ENCODE measurements around the gene FSD1.
A peak's percentile ranks its signal among the peaks of the same experiment; 100 is the strongest.

Gene FSD1

DNA sequence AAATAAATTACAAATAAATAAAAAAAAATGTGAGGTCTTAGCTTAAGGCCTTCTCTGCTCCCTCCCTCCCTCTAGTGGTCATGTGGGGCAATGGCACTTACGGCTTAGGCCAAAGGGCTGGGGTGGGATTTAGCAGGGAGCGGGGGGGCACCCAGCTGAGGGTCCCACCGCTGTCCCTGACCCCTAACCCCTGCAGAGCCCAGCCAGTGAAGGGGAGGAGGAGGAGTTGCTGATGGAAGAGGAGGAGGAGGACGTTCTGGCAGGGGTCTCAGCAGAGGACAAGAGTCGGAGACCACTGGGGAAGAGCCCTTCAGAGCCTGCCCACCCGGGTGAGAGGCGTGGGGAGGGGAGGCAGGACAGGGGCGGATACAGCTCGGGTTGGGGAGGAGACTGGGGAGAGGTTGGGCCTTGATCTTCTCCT is 48.3 kb downstream of the FSD1 start:
- peak; percentile 79 for DNase-seq (ENCODE audit: low spot score)
- TF ChIP-seq, protein P1, sequence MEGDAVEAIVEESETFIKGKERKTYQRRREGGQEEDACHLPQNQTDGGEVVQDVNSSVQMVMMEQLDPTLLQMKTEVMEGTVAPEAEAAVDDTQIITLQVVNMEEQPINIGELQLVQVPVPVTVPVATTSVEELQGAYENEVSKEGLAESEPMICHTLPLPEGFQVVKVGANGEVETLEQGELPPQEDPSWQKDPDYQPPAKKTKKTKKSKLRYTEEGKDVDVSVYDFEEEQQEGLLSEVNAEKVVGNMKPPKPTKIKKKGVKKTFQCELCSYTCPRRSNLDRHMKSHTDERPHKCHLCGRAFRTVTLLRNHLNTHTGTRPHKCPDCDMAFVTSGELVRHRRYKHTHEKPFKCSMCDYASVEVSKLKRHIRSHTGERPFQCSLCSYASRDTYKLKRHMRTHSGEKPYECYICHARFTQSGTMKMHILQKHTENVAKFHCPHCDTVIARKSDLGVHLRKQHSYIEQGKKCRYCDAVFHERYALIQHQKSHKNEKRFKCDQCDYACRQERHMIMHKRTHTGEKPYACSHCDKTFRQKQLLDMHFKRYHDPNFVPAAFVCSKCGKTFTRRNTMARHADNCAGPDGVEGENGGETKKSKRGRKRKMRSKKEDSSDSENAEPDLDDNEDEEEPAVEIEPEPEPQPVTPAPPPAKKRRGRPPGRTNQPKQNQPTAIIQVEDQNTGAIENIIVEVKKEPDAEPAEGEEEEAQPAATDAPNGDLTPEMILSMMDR (IDR thresholded peaks at IDR 0.05; ENCODE audit: extremely low read depth, insufficient read depth, missing control alignments), result peak; percentile 87
- in situ Hi-C loops (cut with MboI; ENCODE audit: low pct_unique_long_range_greater_than_20kb, low sequenced_read_pairs, unreplicated experiment), result loop anchor here (10.0 kb wide), 1 partner anchor 78 kb away; the partner anchor contains the start of gene SHD

DNA sequence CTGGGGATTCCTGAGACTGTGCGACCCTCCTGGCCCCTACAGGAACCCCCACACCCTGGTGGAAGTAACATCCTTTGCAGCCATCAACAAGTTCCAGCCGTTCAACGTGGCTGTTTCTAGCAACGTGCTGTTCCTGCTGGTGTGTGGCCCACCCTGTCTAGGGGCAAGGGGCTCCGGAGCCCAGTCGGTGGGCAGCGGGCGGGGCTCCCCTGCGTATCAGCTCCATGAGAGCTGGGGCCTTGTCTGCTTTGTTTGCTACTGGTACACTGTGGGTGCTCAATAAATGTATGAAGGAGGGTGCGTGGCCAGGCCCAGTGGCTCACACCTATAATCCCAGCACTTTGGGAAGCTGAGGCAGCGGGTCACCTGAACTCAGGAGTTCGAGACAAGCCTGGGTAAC is 49.9 kb downstream of the FSD1 start:
- no peak for DNase-seq (ENCODE audit: low spot score)
- TF ChIP-seq, protein P1 (IDR thresholded peaks at IDR 0.05; ENCODE audit: extremely low read depth, insufficient read depth, missing control alignments), result no peak
- in situ Hi-C loops (cut with MboI; ENCODE audit: low pct_unique_long_range_greater_than_20kb, low sequenced_read_pairs, unreplicated experiment), result loop anchor here (10.0 kb wide), 1 partner anchor 79 kb away; the partner anchor contains the start of gene SHD

DNA sequence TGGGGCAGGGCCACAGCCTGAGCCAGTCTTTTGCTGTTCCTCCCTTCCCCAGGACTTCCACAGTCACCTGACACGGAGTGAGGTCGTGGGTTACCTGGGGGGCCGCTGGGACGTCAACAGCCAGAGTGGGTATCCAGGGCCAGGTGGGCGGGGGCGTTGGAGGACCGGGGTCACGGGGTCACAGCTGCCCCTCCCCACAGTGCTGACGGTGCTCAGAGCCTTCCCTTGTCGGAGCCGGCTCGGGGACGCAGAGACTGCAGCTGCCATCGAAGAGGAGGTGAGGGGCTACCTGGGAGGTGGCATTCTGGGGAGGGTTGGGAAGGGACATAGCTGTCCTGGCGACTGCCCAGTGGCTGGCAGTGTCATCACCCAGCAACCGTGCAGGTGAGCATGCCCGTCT is 50.5 kb downstream of the FSD1 start:
- in situ Hi-C loops (cut with MboI; ENCODE audit: low pct_unique_long_range_greater_than_20kb, low sequenced_read_pairs, unreplicated experiment), result loop anchor here (10.0 kb wide), 1 partner anchor 80 kb away; the partner anchor contains the start of gene SHD
- DNase-seq (ENCODE audit: low spot score), result no peak
- TF ChIP-seq, protein P1 (IDR thresholded peaks at IDR 0.05; ENCODE audit: extremely low read depth, insufficient read depth, missing control alignments), result no peak

DNA sequence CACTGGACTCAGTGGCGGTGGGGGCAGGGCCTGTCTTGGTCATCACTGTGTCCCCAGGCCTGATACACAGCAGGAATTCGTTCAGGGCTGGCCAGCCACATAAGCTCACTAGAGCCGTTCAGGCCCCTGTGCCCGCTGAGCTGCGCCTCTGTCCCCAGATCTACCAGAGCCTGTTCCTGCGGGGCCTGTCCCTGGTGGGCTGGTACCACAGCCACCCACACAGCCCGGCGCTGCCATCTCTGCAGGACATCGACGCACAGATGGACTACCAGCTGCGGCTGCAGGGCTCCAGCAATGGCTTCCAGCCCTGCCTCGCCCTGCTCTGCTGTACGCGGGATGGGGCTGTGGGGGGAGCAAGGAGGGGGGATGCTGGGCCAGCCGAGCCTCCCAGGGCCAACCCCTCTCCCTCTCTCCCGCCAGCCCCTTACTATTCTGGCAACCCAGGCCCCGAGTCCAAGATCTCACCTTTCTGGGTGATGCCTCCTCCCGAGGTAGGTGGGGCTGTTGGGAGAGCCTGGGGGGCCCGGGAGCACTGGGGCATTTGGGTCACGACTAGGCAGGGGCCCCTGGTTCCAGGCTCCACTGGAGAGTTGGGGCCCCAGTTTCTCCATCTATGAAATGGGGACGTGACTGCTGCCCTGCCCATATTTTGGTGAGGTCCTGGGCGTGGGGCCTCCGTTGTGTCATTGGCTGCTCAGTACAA is 52.8 kb downstream of the FSD1 start:
- no peak for DNase-seq (ENCODE audit: low spot score)
- in situ Hi-C loops (cut with MboI; ENCODE audit: low pct_unique_long_range_greater_than_20kb, low sequenced_read_pairs, unreplicated experiment), result loop anchor here (10.0 kb wide), 1 partner anchor 82 kb away; the partner anchor contains the start of gene SHD
- TF ChIP-seq, protein P1 (IDR thresholded peaks at IDR 0.05; ENCODE audit: extremely low read depth, insufficient read depth, missing control alignments), result no peak

DNA sequence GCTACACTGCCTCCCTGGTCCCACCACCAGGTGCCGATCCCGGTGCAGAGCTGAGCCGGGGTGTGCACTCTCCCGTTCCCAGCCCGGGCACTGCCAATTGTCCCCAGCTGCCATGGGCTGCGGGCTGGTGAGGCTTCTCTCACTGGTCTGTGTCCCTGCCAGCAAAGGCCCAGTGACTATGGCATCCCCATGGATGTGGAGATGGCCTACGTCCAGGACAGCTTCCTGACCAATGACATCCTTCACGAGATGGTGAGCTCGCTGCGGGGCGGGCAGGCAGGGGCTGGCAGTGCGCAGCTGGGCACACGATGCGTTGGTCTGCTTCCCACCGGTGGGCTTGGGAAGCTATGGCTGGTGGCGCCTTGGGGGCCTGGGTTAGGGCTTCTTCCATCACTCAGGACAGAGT is 53.5 kb downstream of the FSD1 start:
- no peak for DNase-seq (ENCODE audit: low spot score)
- TF ChIP-seq, protein P1 (IDR thresholded peaks at IDR 0.05; ENCODE audit: extremely low read depth, insufficient read depth, missing control alignments), result no peak
- in situ Hi-C loops (cut with MboI; ENCODE audit: low pct_unique_long_range_greater_than_20kb, low sequenced_read_pairs, unreplicated experiment), result loop anchor here (10.0 kb wide), 1 partner anchor 83 kb away; the partner anchor contains the start of gene SHD

DNA sequence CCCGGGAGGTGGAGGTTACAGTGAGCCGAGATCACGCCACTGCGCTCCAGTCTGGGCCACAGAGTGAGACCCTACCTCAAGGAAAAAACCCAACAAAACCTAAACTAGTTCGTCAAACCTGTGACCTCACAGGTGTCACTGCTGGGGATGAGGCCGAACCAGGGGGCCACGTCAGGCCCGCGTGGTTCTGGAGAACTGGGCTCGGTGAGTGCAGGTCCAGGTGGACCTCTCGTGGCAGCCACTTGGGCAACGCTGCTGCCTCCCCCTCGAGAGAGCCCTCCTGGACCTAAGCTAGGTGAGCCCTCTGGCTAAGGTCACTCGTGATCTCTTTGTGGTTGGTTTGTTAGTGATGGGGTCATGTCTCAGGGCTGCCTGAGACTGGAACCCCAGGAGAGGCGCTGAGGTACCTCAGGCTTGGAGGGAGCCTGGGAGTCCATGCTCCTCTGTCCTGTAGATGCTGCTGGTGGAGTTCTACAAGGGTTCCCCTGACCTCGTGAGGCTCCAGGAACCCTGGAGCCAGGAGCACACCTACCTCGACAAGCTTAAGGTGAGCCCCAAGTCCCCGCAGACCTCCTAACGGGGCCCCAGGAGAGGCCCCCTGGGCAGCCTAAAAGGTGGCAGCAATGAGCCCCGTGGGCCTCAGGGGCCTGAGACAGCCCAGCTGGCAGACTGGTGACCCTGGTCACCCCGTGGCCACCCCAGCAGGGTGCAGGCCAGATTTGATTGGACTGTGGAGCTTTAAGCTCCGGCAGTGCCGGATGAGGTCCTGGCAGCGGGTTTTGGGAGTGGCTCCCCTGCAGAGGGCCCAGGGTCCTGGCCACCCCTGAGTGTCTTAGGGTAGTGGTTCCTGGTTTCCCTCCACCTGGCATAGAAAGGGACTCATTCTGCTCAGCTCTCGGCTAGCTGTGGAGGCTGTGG is 54.6 kb downstream of the FSD1 start:
- no peak for DNase-seq (ENCODE audit: low spot score)
- TF ChIP-seq, protein P1 (IDR thresholded peaks at IDR 0.05; ENCODE audit: extremely low read depth, insufficient read depth, missing control alignments), result no peak
- in situ Hi-C loops (cut with MboI; ENCODE audit: low pct_unique_long_range_greater_than_20kb, low sequenced_read_pairs, unreplicated experiment), result loop anchor here (10.0 kb wide), 1 partner anchor 84 kb away; the partner anchor contains the start of gene SHD
